Osteocyte (in vitro differentiated cells): ENCODE measurements around the gene TREH. TPM values are rescaled to one million over a fixed set of nuclear protein-coding genes. Genes with fewer than 3 reads are reported as not detected.
A peak's percentile ranks its signal among the peaks of the same experiment; 100 is the strongest.

Experiments used
- DNase-seq: peaks from one replicate; pipeline ENCODE4 v3.0.0; 2021; ENCODE audit warnings: mixed read lengths; ENCODE audit not compliant: unreplicated experiment; ENCODE audit errors: extremely low spot score
- H3K27ac Mint-ChIP-seq: one replicate; pipeline ENCODE4 v1.8.0; 2021; ENCODE audit warnings: mild to moderate bottlenecking, mixed read lengths; ENCODE audit not compliant: unreplicated experiment
- H3K27me3 Mint-ChIP-seq: one replicate; pipeline ENCODE4 v1.8.0; 2021; ENCODE audit warnings: mixed read lengths; ENCODE audit not compliant: unreplicated experiment
- H3K36me3 Mint-ChIP-seq: one replicate; pipeline ENCODE4 v1.8.0; 2021; ENCODE audit warnings: mixed read lengths; ENCODE audit not compliant: unreplicated experiment
- H3K4me1 Mint-ChIP-seq: one replicate; pipeline ENCODE4 v1.8.0; 2021; ENCODE audit warnings: mixed read lengths; ENCODE audit not compliant: unreplicated experiment
- H3K4me3 Mint-ChIP-seq: one replicate; pipeline ENCODE4 v1.8.0; 2021; ENCODE audit warnings: mild to moderate bottlenecking, moderate library complexity, mixed read lengths; ENCODE audit not compliant: unreplicated experiment
- H3K9me3 Mint-ChIP-seq: one replicate; pipeline ENCODE4 v1.8.0; 2021; ENCODE audit warnings: mixed read lengths; ENCODE audit not compliant: unreplicated experiment
- CTCF ChIP-seq: fragments of 200-600 bp; sonication (generic); IDR thresholded peaks from 2 replicates; pipeline ENCODE4 v1.5.0; 2021; ENCODE audit warnings: antibody characterized with exemption, mild to moderate bottlenecking, moderate library complexity
- total RNA-seq: library from RNA; stranded (reverse); gene quantifications from 2 replicates; pipeline ENCODE4 v1.2.1, GENCODE V29; 2021

Gene TREH
- total RNA-seq, 1 donor from 2014 or later = not detected

DNA sequence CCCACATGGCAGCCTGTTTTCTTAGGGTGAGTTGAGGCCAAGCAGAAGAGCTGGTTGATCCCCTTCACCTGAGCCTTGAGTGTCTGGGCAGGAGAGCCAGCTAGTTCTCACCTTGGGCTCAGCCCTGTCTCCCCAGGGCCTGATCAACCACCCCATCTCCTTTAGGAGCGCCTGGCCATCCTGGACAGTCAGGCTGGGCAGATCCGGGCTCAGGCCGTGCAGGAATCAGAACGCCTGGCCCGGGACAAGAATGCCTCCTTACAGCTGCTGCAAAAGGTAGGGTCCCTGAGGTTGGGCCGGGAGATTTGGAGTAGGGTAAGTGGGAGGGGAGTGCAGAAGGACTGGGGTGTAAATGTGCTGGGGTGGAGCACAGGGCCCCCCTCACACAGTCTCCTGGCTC lies 40.7 kb downstream of the TREH start:
- no peaks in the 10 kb centered on the region for H3K9me3 Mint-ChIP-seq
- TF ChIP-seq CTCF = no peak
- H3K36me3 Mint-ChIP-seq = peaks cover 29% of the 10 kb centered on the region
- H3K27ac Mint-ChIP-seq = no peak overlapping the region
- H3K4me3 Mint-ChIP-seq = no peak overlapping the region
- DNase-seq = no peak
- peaks cover 2% of the 10 kb centered on the region for H3K4me1 Mint-ChIP-seq
- H3K27me3 Mint-ChIP-seq = no peaks in the 10 kb centered on the region

GRCh38 chr11:118636569-118637290 lies 42.7 kb downstream of the TREH start:
- DNase-seq = no peak
- no peak for TF ChIP-seq CTCF
- Mint-ChIP-seq H3K4me3 (no peak overlapping the region), H3K27ac (peak overlapping the region; percentile 6), H3K4me1 (peaks cover 2% of the 10 kb centered on the region), H3K36me3 (peaks cover 42% of the 10 kb centered on the region), H3K9me3 (no peaks in the 10 kb centered on the region), H3K27me3 (no peaks in the 10 kb centered on the region)

DNA sequence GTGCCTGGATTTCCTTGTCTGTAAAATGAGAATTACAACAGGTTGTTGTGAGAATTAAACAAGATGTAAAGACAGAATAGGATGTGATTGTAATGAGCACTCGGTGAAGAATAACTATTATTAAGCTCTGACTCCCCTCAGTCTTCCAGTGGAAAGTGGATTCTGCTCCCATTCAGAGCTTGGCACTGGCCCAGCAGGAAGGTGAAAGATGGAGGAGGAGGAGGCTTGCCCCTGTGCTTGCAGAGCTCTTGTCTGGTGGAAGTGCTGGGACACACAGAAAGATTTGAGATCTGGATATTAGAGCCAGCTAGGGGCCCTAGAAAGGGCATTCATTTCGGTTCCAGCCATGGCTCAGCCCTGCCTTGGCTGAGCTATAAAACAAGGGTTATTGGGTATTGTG lies 43.8 kb downstream of the TREH start:
- DNase-seq = no peak
- no peak for TF ChIP-seq CTCF
- H3K36me3 Mint-ChIP-seq = peaks cover 45% of the 10 kb centered on the region
- peaks cover 3% of the 10 kb centered on the region for H3K4me1 Mint-ChIP-seq
- no peaks in the 10 kb centered on the region for H3K27me3 Mint-ChIP-seq
- H3K4me3 Mint-ChIP-seq = no peak overlapping the region
- H3K9me3 Mint-ChIP-seq = no peaks in the 10 kb centered on the region
- peak overlapping the region; percentile 10 for H3K27ac Mint-ChIP-seq

GRCh38 chr11:118635237-118635591 lies 44.2 kb downstream of the TREH start:
- no peaks in the 10 kb centered on the region for H3K9me3 Mint-ChIP-seq
- DNase-seq = no peak
- H3K4me1 Mint-ChIP-seq = peaks cover 3% of the 10 kb centered on the region
- no peak for TF ChIP-seq CTCF
- H3K4me3 Mint-ChIP-seq = no peak overlapping the region
- no peaks in the 10 kb centered on the region for H3K27me3 Mint-ChIP-seq
- H3K27ac Mint-ChIP-seq = peak overlapping the region; percentile 10
- peaks cover 45% of the 10 kb centered on the region for H3K36me3 Mint-ChIP-seq

DNA sequence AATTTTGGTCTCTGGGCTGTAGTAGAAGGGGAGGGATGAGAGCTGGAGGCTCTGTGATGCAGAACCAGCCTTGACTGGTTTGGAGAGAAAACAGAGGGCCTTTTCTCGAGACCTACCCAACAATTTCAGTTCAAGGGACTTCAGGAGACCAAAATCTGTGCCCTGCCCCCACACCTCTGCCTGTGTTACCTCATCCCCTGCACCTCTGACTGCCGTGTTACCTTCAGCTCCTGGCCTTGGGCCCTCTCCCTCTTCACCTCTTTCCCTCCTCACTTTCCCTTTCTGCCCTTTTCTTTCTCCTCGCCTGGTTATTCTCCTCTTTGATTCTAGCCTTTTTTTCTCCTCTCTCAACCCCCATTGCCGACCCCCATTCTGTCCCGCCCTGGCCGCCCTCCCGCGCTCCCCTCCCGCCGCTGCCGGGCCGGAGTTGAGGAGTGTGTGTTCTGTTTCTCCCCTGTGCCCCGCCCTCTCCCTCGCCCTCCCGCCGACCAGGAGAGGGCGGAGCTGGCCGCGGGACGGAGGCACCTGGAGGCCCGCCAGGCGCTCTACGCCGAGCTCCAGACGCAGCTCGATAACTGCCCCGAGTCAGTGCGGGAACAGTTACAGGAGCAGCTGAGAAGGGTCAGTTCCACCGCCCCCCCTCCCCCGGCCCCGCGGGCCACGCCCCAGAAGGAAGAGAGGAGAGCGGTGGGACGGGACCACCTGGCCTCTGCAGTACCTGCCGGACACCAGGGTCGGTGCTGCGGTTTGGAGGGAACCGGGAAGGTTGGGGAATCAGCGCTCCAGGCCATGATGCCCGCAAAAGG lies 44.8 kb downstream of the TREH start:
- TF ChIP-seq CTCF = no peak
- no peak overlapping the region for H3K4me3 Mint-ChIP-seq
- no peak for DNase-seq
- peak overlapping the region; percentile 31 for H3K27ac Mint-ChIP-seq
- peaks cover 3% of the 10 kb centered on the region for H3K4me1 Mint-ChIP-seq
- H3K9me3 Mint-ChIP-seq = no peaks in the 10 kb centered on the region
- H3K36me3 Mint-ChIP-seq = peaks cover 41% of the 10 kb centered on the region
- H3K27me3 Mint-ChIP-seq = no peaks in the 10 kb centered on the region
